CD4-positive, alpha-beta T cell treated with Interleukin-12 subunit alpha and Interleukin-12 subunit beta, for 1 hour (primary cell): ENCODE data around the gene TOP3A.
"Not testable (repeated sequence)": the region's sequence is repeated elsewhere in the genome, so short reads cannot be mapped to it uniquely, and the experiment has no call there.

ENCODE experiments used
- DNase-seq: peaks from one replicate; pipeline ENCODE4 v3.0.0-alpha.2; 2020

Gene TOP3A

DNA sequence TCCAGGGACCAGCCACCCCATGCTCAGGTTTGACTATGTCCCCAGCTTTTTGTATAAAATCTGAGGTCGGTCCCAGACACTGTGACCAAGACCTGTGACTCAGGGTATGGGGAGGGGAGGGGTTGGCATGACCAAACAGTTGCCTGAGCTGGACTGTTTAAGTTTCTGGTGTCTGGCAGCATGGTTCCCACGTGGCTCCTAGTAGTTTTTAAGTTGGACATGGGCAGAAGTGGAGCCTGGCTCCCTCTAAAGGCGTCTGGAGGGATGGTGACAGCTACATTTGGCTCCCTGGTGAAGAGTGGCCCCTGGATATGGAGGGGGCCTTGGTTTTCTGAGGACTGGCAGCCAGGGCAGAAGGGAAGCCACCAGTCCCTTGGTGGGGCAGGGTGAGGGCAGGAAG is 8.2 kb upstream of the TOP3A start:
- DNase-seq, result no peak

DNA sequence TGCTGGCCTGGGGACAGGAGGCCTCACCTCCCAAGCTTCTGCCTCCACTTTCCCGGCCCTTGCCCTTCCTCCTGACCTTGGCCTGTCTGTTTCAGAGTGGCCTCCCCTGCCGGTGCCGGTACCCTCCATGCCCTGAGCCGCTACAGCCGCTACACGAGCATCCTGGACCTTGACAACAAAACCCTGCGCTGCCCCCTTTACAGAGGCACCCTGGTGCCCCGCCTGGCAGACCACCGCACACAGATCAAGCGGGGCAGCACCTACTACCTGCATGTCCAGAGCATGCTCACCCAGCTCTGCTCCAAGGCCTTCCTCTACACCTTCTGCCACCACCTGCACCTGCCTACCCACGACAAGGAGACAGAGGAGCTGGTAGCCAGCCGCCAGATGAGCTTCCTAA is 7.7 kb upstream of the TOP3A start:
- DNase-seq, result no peak

DNA sequence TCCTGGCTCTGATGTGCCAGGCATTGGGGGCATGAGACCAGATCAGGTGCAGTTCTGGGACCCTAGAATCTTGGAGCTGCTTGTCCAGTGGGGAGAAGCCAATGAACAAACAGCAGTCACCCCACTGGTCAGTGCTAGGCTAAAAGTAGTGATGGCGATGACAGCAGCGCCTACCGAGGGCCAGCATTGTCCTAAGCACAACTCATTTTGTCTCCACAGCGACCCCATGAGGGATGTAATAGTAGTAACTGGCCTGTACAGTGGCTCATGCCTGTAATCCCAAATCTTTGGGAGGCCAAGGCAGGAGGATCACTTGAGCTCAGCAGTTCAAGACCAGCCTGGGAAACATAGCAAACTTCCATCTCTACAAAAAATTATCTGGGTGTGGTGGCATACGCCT is 6.5 kb upstream of the TOP3A start:
- no peak for DNase-seq

DNA sequence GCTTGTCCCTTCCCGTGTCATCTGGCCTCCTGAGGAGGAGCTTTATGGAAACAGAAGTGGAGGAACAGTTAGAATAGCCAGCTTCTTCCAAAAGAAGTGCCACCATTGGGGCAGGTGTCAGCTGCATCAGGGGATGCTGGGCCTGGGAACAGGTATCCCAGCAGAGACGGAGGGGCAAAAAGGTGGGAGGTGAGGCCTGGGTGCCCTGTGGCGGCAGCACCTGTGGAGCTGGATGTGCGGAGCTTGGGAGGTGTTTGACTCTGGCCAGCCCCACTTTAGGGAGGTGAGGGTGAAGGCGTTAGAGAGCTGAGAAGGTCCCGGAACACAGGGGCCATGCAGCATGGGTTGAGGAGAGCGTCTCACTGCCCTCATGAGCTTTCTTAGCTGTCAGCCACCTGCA is 5.5 kb upstream of the TOP3A start:
- no peak for DNase-seq

DNA sequence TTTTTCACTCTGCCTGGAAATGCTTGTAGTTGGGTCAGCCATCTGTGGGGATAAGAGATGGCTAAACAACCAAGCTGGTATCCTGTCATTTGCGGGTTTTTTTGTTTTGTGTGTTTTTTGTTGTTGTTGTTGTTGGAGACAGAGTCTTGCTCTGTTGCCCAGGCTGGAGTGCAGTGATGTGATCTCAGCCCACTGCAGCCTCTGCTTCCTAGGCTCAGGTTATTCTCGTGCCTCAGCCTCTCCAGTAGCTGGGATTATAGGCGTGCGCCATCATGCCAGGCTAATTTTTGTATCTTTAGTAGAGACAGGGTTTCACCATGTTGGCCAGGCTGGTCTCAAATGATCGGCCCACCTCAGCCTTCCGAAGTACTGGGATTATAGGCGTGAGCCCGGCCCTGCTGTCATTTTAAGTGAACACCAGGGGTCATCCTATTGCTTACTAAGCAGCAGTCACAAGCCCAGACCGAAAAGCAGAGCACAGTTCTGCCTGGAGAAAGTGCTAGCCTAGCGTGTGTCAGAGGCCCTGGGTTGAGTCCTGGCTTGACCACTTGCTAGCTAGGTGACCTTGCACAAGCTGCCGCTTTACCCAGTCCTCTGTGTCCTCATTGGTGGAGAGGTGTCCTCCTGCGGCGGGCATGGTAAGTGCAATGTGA is 4.9 kb upstream of the TOP3A start:
- DNase-seq, result peak; percentile 14

DNA sequence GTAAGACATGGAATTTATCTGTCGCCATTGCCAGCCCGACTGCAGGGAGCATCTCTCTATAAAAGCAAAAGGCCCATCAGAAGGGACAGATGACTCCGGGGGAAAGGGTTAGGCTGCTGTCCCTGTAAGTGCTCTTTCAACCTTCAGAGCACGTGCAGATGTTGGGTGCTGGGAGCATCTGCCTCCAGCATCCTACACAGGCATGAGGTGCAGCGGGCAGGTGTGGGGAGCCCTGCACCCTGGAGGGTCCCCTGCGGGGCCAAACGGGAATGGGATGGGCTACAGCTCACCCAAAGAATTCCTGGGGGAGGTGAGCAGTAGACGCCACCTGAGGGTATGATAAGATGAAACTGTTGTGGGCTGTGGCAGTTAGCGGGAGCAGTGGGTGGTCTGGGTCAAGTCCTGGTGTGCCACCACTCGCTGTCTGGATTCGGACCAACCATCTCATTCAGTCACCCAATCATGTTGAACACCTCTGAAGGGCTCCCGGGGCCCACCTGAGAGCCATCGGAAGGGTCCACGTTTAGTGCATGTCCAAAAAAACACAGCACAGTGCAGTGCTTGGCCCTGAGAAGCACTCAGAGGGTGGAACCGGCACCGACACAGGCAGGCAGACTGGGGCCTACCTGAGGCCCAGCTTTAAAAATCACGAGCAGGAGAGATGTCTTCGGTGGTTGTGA is 4.1 kb upstream of the TOP3A start:
- DNase-seq, result no peak

DNA sequence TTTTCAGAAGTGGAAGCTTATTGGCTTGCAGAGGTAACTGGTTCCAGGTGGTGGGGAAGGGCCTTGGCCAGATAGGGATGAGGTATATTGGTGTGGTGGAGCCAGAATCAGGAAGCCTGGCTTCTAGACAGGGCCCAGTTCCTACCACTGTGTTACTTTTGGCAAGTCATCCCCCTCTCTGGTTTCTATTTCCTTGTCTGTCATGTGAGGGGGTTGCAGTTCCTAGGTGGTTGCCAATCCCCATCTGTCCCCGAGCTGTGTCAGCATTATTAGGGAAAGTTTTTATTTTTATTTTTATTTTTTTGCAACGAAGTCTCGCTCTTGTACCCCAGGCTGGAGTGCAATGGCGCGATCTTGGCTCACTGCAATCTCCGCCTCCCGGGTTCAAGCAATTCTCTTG is 3.3 kb upstream of the TOP3A start:
- DNase-seq, result no peak

DNA sequence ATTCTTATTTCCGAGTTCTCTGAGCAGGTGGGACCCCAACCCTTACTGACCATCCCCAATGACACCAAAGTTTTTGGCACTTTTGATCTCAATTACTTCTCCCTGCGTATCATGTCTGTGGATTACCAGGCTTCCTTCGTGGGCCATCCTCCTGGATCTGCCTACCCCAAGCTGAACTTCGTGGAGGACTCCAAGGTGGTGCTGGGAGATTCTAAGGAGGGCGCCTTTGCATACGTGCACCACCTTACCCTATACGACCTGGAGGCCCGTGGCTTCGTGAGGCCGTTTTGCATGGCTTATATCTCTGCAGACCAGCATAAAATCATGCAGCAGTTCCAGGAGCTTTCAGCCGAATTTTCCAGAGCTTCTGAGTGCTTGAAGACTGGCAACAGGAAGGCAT is 1.2 kb upstream of the TOP3A start:
- DNase-seq, result no peak

DNA sequence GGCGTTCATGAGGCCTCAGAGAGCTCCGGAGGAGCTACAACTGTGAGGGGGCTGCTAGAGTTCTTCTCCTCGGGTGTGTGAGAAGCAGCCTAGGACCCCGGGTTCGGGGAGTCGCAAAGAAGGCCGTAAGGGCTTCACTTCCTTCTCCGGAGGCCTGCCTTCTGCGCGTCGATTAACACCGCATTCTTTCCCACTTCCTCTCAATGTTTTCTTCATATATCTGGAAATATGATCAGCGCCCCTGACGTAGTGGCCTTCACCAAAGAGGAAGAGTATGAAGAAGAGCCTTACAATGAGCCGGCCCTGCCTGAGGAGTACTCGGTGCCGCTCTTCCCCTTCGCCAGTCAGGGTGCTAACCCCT is 748 bp upstream of the TOP3A start:
- peak; percentile 54 for DNase-seq

DNA sequence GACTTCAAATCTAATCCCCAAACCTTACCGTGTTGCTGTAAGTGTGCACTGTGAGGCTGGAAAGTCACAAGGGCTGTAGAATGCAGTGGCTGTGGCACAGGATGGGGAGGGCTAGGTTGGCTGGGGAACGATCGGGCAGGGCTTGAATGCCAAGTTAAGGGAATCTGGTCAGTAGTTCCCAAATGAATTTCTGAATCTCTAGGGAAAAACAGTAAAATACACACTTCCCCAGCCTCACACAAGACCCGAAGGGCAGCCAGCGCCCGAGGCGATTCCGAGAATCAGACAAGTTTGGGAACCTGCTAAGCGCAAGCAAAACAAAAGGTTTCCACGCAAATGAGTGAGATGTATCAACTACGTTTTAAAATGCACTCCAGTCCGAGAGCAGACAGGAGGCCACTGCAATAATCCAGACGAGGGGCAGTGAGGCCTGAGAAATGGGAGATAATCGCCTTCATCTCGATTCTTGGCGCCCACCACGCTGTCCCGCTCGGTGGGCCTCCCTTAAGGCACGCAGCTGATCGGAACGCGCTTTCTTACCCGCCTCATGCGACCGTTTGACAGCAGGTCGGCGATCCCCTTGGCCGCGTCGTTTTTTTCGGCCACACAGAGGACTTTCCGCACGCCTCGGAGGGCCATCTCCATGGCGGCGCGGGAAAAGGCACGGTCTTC is 599 bp downstream of the TOP3A start:
- DNase-seq, result no peak

DNA sequence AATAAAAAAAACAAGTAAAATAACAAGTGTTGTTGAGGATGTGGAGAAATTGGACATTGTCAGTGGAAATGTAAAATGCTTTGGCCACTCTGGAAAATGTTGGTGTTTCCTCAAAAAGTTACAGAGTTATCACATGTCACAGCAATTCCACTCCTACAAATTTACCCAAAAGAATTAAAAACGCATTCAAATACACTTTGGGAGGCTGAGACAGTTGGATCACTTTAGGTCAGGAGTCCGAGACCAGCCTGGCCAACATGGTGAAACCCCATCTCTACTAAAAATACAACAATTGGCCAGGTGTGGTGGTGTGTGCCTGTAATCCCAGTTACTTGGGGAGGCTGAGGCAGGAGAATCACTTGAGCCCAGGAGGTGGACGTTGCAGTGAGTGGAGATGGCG is 5.6 kb downstream of the TOP3A start:
- no peak for DNase-seq

DNA sequence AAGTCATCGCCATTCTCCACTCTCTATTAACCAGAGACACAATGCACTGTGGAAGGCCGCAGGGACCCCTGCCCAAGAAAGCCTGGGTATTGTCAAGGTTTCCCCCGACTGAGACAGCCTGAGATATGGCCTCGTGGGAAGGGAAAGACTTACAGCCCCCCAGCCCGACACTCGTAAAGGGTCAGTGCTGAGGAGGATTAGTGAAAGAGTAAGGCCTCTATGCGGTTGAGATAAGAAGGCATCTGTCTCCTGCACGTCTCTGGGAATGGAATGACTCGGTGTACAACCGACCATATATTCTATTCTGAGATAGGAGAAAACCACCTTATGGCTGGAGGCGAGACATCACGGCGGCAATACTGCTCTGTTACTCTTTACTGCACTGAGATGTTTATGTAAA is 11.6 kb downstream of the TOP3A start:
- not testable (repeated sequence) for DNase-seq

DNA sequence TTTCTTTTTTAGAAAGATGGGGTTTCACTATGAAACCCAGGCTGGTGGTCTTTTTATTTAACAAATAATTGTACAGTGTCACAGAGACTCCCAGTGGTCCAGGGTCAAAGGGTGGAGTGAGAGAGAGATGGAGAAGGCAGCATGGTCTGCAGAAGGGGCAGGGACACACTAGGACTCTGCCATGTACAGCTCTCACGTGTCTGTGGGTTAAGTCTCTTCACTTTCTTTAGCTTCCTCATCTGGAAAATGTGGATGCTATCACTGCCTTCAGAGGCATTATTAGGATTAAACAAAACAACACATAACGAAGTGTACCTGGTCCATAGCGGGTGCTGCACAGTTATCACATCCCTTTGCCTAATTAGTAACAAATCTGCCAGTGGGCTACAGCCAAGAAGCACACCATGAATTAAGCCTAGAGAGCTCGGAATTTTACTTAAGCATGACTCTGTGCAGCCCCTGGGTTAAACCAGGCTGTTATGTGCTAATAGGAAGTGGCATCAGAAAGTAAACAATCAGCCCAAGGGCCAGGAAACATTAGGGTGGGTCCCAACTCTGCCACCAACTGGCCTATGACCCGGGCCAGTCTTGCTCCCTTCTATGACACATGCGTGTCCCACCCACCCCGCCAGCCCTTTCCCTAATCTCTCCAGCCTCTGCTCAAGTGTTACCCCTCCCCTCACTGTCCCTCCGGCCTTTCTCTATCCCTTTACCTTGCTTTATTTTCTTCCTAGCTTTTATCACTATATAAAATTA is 13.9 kb downstream of the TOP3A start:
- DNase-seq, result no peak

DNA sequence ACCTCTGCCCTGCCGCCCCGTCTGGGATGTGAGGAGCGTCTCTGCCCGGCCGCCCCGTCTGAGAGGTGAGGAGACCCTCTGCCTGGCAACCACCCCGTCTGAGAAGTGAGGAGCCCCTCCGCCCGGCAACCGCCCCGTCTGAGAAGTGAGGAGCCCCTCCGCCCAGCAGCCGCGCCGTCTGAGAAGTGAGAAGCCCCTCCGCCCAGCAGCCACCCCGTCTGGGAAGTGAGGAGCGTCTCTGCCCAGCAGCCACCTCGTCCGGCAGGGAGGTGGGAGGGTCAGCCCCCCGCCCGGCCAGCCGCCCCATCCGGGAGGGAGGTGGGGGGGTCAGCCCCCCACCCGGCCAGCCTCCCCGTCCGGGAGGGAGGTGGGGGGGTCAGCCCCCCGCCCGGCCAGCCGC is 16.7 kb downstream of the TOP3A start:
- DNase-seq, result not testable (repeated sequence)

DNA sequence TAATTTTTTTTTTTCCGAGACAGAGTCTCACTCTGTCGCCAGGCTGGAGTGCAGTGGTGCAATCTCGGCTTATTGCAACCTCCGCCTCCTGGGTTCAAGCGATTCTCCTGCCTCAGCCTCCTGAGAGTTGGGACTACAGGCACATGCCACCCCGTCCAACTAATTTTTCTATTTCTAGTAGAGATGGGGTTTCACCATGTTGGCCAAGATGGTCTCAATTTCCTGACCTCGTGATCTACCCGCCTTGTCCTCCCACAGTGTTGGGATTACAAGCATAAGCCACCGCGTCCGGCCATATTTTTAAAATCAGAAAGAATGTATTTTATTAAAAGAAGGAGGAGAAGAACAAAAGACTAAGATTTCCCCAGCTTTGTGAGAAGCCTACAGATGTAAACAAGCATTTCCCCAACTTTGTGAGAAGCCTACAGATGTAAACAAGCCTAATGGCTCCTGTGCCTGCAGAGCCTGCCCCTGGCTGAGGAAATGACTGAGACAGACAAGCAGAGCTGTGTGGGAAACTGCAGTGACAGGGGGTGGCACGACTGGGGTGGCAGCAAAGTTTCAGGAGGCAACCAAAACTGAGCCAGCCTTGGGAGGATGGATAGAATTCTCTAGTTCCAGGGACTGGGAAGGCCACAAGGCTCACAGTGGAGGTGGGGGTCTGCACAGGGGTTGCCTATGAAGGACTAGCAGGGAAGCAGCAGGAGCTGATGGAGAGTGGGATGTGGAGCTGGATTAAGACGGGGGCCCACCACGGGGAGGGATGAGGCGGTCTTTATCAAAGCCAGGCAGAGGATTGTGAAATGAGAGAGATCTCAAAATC is 22.9 kb downstream of the TOP3A start:
- DNase-seq, result no peak

DNA sequence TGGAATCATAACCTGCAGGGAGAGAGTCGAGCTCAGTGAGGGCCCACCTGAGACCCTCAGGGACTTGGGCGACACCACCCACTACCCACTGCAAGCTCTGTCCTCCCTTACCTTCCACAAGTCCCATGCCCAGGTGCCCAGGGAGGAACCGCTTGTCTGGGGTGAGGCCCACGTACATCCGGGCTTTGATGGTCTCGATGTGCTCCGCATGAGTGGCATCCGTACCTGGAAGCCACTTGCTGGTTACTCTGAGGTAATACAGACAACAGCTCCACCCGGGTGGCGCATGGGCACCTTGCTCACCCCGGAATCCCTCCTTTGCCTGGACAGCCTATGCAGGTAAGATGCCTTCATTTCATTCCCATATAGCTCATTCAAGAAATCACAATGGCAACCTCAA is 29.5 kb downstream of the TOP3A start:
- DNase-seq, result no peak

DNA sequence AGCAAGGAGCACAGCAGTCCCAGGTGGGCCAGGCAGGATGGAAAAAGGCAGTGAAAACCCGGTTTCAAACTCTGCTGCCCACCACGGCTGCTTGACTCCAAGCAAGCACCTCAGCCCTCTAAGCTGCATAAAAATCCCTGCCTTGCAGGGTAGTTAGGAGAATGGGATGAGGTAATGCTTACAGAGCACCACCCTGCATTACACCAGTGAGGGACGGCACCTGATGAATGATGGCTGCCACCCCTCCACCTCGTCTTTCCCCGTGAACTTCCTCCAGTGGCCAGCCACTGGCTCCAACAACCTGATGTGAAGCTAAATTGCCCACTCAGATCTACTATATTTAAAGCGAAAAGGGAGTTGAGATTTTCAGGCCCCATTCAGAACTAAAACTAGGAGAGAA is 33.0 kb downstream of the TOP3A start:
- DNase-seq, result no peak

DNA sequence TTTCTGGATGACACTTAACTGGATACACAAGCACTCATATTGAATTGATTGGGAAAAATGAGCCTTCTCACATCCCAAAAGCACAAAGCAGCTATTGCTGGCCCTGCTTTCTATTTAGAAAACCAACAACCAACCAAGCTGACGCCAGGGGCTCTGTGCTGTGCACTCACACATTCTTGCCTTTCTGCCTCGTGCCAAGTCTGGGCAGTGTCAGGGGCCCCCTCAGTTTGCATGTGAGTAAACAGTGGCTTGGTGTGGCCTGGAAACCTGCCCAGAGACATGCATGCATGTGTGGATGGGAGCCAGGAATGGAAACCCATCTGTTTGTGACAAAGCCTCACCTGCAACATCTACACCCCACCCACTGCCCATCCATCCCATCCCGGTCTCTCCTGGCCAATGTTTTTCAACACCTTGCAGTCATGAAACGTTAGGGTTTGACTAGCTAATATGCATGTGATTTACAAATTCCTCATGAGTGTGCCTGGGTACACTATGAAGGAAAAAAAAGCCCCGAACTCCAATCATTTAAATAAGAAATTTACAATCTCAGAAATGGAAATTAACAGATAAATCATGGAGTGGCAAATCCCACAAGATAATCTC is 33.9 kb downstream of the TOP3A start:
- DNase-seq, result no peak

DNA sequence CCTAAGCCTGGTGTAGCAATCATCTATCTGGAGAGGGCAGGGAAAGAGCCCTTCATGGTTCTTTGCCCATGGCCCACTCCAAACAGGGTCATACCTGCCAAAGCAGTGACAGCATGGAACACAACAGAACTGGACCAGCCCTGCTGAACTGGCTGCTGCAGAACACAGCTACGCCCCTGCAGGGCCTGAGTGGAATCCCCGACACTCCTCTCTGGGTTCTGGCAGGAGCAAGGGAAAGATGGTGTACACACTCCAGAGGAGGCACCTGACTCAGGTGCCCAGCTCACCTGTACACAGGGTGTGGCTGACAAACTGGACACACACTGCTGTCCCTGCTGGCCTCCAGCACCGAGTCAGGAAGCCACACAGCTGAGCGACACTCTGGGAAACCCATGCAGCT is 34.5 kb downstream of the TOP3A start:
- no peak for DNase-seq

DNA sequence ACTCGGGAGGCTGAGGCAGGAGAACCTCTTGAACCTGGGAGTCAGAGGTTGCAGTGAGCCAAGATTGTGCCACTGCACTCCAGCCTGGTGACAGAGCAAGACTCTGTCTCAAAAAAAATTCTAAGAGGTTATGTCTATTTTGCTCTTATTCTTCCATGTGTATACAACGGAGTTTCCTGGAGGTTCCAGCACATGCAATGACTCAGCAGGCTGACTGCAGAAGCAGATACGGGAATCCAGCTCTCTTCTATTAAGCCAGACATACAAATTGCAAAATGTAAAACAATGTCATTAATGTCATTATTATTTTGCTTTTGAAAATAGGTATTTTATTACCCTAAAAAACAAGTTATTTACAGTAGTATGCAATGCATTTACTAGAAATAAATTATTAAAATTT is 35.9 kb downstream of the TOP3A start:
- DNase-seq, result no peak

DNA sequence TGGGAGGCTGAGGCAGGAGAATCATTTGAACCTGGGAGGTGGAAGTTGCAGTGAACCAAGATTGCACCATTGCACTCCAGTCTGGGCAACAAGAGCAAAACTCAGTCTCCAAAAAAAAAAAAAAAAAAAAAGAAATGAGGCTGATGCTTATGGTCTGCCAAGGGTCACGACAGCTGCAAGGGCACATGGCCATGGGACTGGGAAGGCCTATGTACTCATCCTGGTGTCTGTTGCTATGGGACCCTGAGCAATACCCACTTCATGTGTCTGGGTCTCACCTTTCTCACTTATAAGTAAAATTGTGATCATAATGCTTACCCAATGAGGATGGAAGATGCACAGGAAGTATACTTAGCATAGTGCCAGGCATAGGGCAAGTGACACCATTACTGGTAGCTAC is 37.7 kb downstream of the TOP3A start:
- DNase-seq, result no peak
